Neuron (in vitro differentiated cells): Measurements from ENCODE around the gene PTPRN2.
"Not testable (repeated sequence)": the region's sequence is repeated elsewhere in the genome, so short reads cannot be mapped to it uniquely, and the experiment has no call there.

ENCODE experiments used
- H2AFZ ChIP-seq: one replicate; pipeline ENCODE4 v1.6.1; 2013; ENCODE audit warnings: low read depth, mild to moderate bottlenecking, inconsistent platforms, low read length, moderate library complexity
- H3K27me3 ChIP-seq: one replicate; pipeline ENCODE4 v1.6.1; 2013; ENCODE audit warnings: low read length; ENCODE audit not compliant: insufficient read depth
- H3K36me3 ChIP-seq: one replicate; pipeline ENCODE4 v1.6.1; 2013; ENCODE audit warnings: low read length; ENCODE audit not compliant: insufficient read depth
- H3K4me1 ChIP-seq: one replicate; pipeline ENCODE4 v1.6.1; 2013; ENCODE audit warnings: low read length; ENCODE audit not compliant: insufficient read depth
- H3K4me3 ChIP-seq: 2 replicates; pipeline ENCODE4 v1.5.1; 2013; ENCODE audit warnings: mild to moderate bottlenecking, low read length, moderate library complexity
- H3K9me3 ChIP-seq: one replicate; pipeline ENCODE4 v1.6.1; 2013; ENCODE audit warnings: low read length

PTPRN2 gene

DNA sequence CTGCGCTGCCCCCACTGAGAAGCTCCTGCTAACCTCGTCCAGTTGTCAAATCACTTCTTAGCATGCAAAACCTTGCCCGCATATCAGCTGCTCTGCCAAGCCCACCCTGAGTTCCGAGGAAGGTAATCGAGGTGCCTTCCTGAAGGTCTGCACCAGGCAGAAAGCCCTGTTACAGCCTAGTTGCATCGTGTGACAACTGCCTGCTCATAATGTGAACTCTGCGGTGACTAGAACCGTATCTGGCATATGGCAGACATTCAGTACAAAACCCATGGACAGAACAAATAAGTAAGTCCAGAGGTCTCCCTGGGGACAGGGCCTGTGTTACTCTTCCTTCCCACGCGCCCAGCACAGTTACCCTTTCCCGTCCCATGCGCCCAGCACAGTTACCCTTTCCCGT, 856.5 kb downstream of the PTPRN2 start:
- no peaks in the 10 kb centered on the region for H3K27me3 ChIP-seq
- peaks cover 2% of the 10 kb centered on the region for H3K4me1 ChIP-seq
- H2AFZ ChIP-seq = no peak overlapping the region
- no peaks in the 10 kb centered on the region for H3K9me3 ChIP-seq
- H3K36me3 ChIP-seq = no peaks in the 10 kb centered on the region
- H3K4me3 ChIP-seq = no peak overlapping the region

DNA sequence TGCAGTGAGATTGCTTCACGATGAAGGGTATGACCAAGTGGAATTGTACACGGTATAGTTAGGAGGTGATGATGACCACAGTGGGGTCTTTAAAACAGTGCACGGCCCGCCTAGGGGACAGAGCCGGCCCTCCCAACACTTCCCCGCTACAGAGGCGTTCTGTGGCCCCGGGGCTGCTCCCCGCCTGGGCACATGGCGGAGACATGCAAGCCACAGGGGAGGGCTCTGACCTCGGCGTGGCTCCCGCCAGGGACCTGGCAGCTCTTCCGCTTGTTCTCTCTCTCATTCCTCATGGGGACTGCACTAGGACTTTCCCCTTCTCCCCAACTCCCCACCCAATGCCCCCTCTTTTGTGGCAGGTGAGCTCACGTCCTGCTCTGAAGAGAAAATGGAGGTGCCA, 857.0 kb downstream of the PTPRN2 start:
- Histone ChIP-seq H3K4me3 (no peak overlapping the region), H3K27me3 (no peaks in the 10 kb centered on the region), H3K4me1 (peaks cover 2% of the 10 kb centered on the region), H3K36me3 (no peaks in the 10 kb centered on the region), H2AFZ (no peak overlapping the region), H3K9me3 (no peaks in the 10 kb centered on the region)

DNA sequence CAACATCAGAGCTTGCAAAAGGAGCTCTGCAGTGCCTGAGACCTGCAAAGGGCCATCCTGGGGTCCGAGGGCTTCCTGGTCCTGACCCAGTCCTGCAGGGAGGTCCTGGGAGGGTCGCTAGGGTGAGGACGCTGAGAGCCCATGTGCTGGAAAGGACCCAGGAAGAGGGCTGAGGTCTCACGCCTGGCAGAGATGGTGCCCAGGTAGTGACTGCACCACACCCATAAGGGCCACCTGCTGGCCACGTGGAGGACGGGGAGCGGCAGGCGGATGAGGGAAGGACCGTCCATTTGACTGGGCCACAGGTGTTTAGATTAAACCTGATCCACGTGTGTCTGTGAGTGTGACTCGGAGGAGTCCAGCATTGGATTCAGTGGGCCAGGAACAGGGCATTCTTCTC, 858.1 kb downstream of the PTPRN2 start:
- no peaks in the 10 kb centered on the region for H3K9me3 ChIP-seq
- no peaks in the 10 kb centered on the region for H3K27me3 ChIP-seq
- no peaks in the 10 kb centered on the region for H3K36me3 ChIP-seq
- H2AFZ ChIP-seq = no peak overlapping the region
- peaks cover 2% of the 10 kb centered on the region for H3K4me1 ChIP-seq
- no peak overlapping the region for H3K4me3 ChIP-seq

DNA sequence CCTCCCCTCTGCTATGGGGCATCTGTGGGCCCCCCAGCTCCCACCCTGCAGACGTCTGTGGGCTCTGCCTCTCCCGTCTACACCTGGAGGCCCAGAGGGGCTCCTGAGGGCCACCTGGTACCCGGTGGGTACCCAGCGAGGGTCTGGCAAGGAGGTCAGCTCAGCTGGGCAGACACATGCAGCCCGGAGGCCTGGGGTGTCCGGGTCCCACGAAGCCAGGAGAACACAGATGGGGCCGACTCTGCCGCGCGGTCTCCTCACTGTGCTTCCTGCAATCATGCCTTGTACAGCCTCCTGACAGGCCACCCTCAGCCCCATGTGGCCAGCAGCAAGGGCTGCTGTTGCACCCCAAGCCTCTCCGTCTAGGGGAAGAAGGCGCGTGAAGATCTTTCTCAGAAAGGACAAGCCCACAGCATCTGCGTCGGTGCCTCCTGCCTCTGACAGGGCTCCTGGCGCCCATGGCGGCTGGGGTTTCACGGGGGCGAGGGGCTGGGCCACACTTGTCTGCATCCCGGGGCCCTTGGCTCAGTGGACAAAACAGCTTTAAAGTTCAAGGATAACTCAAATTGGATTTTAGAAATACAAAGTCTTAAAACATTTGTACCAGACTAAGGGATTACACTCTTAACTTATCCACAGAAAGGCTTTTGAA, 859.5 kb downstream of the PTPRN2 start:
- H3K27me3 ChIP-seq = no peaks in the 10 kb centered on the region
- no peak overlapping the region for H2AFZ ChIP-seq
- H3K9me3 ChIP-seq = no peaks in the 10 kb centered on the region
- peaks cover 2% of the 10 kb centered on the region for H3K4me1 ChIP-seq
- no peak overlapping the region for H3K4me3 ChIP-seq
- no peaks in the 10 kb centered on the region for H3K36me3 ChIP-seq

DNA sequence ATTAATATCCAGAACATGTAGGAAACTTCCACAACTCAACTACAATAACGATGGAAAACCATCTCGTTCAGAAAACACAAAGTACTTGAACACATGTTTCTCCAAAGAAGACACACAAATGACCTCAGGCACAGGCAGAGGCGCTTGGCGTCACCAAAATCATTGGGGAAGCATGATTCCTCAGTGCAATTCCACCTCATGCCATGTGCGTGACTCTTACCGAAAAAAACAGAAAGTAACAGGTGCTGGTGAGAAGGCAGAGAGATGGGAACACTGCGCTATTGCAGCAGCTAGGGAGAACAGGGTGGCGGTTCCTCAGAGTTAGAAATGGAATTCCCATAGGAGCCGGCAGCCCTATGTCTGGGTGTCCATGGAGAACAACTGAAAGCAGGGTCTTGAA, 860.9 kb downstream of the PTPRN2 start:
- peaks cover 2% of the 10 kb centered on the region for H3K4me1 ChIP-seq
- no peaks in the 10 kb centered on the region for H3K36me3 ChIP-seq
- H3K9me3 ChIP-seq = no peaks in the 10 kb centered on the region
- H2AFZ ChIP-seq = no peak overlapping the region
- H3K4me3 ChIP-seq = no peak overlapping the region
- H3K27me3 ChIP-seq = no peaks in the 10 kb centered on the region

DNA sequence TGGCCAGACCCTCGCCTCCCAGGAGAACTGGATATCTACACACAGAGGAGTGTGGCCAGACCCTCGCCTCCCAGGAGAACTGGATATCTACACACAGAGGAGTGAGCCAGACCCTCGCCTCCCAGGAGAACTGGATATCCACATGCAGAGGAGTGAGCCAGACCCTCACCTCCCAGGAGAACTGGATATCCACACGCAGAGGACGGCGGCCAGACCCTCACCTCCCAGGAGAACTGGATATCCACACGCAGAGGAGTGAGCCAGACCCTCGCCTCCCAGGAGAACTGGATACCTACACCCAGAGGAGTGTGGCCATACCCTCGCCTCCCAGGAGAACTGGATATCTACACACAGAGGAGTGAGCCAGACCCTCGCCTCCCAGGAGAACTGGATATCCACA, 862.3 kb downstream of the PTPRN2 start:
- H3K4me3 ChIP-seq, H2AFZ ChIP-seq, H3K4me1 ChIP-seq, H3K9me3 ChIP-seq, H3K27me3 ChIP-seq, H3K36me3 ChIP-seq: not testable (repeated sequence)

DNA sequence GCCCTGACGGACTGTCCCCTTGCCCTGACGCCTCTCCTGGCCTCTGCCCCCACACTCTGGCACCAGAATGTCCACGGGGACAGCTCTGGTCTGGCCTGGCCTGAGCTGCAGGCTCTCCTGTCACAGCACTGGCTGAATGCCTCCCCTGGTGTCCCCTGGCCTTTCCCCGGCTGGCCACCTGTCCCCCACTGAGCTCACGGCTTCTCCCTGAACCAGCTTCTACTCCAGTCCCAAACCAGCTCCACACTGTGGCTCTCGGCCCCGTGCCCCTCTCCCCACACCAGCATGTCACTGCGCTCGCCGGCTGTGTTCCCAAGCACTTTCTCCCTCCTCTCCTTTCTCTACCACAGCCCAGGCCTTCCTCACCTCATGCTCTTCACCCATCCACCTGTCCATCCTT, 864.4 kb downstream of the PTPRN2 start:
- H2AFZ ChIP-seq = no peak overlapping the region

DNA sequence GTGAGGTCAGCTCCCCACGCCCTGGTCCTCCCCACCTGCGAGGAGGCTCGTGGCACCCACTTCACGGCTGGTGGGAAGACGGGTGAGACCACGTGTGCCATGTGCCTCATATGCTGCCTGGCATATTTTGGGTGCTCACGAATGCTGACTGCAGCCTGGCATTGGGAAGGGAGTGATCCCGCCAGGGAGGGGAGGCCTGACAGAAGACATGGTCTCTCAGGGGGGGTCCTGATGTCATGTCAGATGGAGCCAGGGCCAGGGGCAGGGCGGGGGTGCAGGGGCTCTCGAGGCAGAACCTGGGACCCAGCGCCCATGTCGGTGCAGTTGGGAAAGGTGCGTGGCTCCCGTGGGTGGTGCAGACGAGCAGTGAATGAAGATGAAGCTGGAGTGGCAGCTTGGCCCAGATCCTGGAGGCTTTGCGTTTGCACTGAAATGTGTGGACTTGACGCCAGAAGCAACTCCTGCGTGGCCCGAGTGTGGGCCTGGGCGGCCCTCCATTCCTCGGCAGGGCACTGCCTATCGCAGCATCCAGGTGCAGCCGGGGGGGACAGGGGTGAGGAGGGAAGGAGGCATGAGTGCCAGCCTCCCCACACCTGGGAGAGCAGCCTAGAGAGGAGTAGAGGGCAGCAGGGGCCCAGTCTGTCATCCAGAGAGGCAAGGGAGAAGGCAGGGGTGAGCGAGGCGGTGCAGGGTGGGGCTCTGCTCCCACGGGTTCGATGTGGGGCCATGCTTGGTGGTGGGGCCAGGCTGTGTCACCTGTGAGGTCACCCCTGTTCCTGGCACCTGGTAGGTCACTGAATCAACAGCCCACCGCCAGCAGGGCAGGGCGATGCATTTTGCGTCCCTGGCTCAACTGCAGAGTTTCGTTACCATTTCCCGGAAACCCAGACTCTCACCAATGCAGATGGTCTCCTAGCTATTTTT, 865.2 kb downstream of the PTPRN2 start:
- Histone ChIP-seq H3K36me3 (no peaks in the 10 kb centered on the region), H3K9me3 (peaks cover 2% of the 10 kb centered on the region), H2AFZ (no peak overlapping the region), H3K27me3 (no peaks in the 10 kb centered on the region), H3K4me3 (no peak overlapping the region), H3K4me1 (no peaks in the 10 kb centered on the region)

More for the DNA sequence above, 864.4 kb downstream of the PTPRN2 start:
- no peak overlapping the region for H3K4me3 ChIP-seq
- H3K36me3 ChIP-seq = no peaks in the 10 kb centered on the region
- H3K9me3 ChIP-seq = peaks cover 2% of the 10 kb centered on the region
- H3K4me1 ChIP-seq = no peaks in the 10 kb centered on the region
- H3K27me3 ChIP-seq = no peaks in the 10 kb centered on the region

DNA sequence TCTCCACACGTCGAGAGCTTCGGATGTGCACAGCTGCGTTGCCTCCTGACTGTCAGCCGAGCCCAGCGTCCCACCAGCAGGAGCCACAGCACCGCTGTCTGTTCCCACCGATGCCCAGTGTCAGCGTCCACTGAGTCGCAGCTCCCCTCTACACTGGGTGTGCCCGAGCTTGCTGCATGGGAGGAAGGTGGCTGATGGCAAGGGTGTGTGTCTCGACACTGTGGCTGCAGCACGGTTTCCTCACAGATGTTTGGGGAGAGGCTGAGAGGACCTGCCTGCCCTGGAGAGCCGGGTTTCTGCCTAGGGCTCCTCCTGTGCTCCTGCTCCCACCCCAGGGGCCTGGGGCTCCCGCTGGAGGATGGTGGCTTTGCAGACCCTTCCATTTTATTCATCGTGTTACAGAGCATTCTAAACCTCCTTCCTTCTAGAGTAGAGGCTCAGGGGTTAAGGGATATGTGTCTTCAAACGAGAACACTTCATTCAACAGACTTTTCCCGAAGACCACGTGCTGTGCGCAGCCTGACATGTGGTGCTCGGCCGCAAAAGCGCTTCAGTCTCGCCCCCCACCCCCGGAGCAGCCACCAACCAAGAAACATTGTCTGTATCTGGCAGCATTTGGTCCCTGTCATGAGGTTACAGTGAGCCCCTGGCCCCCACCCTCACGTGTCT, 866.0 kb downstream of the PTPRN2 start:
- no peak overlapping the region for H3K4me3 ChIP-seq
- no peak overlapping the region for H2AFZ ChIP-seq
- no peaks in the 10 kb centered on the region for H3K36me3 ChIP-seq
- H3K27me3 ChIP-seq = no peaks in the 10 kb centered on the region
- no peaks in the 10 kb centered on the region for H3K4me1 ChIP-seq
- peaks cover 2% of the 10 kb centered on the region for H3K9me3 ChIP-seq

DNA sequence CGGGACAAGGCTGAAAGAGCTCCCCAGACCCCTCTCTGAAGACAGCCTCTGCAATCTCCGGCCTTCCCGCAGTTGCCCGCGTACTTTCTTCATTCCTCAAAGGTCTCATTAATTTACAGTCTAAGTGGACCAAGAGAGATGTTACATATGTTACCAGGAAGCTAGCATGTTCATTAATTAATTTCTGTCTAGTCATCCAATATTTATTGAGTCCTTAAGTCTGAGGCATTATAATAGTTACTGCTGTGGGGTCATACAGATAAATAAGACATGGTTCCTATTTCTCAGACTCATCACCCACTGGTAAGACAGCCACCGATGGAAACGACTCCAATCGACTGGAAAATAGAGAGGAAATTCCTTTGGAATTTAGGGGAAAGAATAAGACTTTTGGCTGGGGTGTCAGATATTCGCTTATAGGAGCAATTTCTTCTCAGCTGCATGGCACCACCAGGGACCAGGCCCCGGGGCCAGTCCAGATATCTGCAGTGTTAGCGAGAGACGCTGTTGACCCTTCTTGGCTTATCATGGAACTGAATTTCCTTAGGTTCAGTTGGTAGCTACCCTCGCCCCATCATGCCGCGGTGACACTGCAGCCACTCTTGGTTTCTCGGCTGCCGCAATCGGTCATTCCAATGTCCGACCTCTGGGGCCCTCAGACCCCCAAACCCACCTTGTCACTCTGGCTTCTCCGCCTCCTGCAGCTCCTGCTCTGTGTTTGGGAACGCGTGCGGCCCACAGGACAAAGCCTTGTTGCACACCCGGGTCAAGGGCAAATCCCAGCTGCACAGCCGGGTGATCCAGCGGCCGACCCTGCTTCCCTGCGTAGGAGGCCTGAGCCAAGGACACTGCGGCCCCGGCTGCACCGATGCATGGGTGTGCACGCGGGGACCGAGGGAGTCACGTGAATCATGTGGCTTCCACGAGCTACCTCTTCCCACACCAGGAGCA, 867.6 kb downstream of the PTPRN2 start:
- H3K27me3 ChIP-seq = no peaks in the 10 kb centered on the region
- peaks cover 2% of the 10 kb centered on the region for H3K9me3 ChIP-seq

DNA sequence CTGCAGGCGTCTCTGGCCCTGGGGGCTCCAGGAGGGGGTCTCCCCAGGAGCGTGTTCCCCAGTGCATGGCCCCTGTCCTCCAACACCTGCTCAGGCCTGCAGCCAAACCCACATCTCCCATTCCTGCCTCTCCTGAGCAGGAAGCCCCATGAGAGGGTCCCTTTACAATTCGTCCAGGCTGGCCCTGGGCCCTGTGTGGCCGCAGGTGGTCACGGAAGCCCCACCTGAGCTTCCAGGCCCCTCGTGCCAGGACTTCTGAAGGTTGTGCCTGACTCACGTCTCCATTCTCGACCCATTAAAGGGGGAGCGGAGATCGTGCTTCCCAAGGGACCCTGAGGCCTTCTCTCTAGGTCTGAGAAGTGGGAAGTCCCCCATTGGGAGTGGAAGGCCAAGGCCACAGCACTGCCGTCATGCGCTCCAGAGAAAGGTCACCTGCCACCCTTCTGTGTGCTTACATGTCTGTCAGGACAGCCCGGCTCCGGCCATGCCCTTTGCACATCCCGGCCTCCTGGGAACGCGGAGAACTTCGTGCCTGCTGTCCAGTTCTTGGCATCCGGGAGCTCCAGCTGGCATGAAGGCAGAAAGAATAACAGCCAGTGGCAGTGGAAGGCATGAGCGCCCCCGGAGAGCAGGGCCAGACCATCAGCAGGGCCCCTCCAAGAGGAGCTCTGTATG, 868.5 kb downstream of the PTPRN2 start:
- H2AFZ ChIP-seq = no peak overlapping the region
- H3K4me3 ChIP-seq = no peak overlapping the region
- no peaks in the 10 kb centered on the region for H3K4me1 ChIP-seq
- H3K27me3 ChIP-seq = no peaks in the 10 kb centered on the region
- peaks cover 2% of the 10 kb centered on the region for H3K9me3 ChIP-seq
- no peaks in the 10 kb centered on the region for H3K36me3 ChIP-seq

More for the DNA sequence above, 867.6 kb downstream of the PTPRN2 start:
- no peak overlapping the region for H3K4me3 ChIP-seq
- H3K36me3 ChIP-seq = no peaks in the 10 kb centered on the region
- no peak overlapping the region for H2AFZ ChIP-seq
- no peaks in the 10 kb centered on the region for H3K4me1 ChIP-seq
